ENCODE data around the gene OPCML.

DNA sequence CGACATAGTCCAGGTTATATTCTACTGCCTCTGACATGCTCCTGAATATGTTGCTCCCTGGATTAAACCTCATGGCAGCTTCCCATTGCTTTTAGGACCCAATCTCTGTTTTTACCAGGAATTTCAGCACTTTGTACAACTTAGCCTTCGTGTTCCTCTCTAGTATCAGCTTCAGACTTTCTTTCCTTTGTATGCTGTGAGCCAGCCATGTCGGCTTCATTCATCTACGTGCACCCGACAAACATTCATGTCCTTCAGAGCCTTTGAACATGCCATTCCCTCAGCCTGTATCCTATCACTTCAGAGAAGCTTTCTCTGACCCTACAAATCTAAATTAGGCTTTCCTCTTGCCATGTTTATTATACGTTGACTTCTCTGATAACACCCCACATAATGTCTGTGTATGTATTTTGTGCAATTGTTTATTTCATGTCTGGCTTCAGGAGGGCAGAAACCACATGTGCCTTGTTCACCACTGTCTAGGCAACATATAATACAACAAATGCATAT, 743.4 kb downstream of the OPCML start:
- no peak for TF ChIP-seq POLR2A (IDR thresholded peaks at IDR 0.05)
- TF ChIP-seq, protein P1, sequence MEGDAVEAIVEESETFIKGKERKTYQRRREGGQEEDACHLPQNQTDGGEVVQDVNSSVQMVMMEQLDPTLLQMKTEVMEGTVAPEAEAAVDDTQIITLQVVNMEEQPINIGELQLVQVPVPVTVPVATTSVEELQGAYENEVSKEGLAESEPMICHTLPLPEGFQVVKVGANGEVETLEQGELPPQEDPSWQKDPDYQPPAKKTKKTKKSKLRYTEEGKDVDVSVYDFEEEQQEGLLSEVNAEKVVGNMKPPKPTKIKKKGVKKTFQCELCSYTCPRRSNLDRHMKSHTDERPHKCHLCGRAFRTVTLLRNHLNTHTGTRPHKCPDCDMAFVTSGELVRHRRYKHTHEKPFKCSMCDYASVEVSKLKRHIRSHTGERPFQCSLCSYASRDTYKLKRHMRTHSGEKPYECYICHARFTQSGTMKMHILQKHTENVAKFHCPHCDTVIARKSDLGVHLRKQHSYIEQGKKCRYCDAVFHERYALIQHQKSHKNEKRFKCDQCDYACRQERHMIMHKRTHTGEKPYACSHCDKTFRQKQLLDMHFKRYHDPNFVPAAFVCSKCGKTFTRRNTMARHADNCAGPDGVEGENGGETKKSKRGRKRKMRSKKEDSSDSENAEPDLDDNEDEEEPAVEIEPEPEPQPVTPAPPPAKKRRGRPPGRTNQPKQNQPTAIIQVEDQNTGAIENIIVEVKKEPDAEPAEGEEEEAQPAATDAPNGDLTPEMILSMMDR (IDR thresholded peaks at IDR 0.05), result no peak

All from lower leg skin (tissue), 3 donors.